MM.1S (cell line): ENCODE measurements around the gene PCDH9.

ENCODE experiments used
- DNase-seq: peaks from one replicate; pipeline ENCODE4 v3.0.0-alpha.2; 2015
- H2AFZ ChIP-seq: fragments of 300-600 bp; sonication (generic); 2 replicates; pipeline ENCODE4 v1.6.0; 2016; ENCODE audit warnings: antibody characterized with exemption, low read length
- H3F3A ChIP-seq: fragments of 300-600 bp; sonication (generic); 2 replicates; pipeline ENCODE4 v1.6.1; 2016; ENCODE audit warnings: mild to moderate bottlenecking, antibody characterized with exemption, low read length, moderate library complexity, mixed read lengths; ENCODE audit not compliant: insufficient read depth
- H3K27ac ChIP-seq: fragments of 300-600 bp; sonication (generic); 2 replicates; pipeline ENCODE4 v1.5.1; 2016; ENCODE audit warnings: mild to moderate bottlenecking, low read length
- H3K27me3 ChIP-seq: fragments of 300-600 bp; sonication (generic); replicated peaks from 2 replicates; pipeline ENCODE4 v1.6.0; 2016; ENCODE audit warnings: low read length; ENCODE audit not compliant: insufficient read depth
- H3K36me3 ChIP-seq: fragments of 300-600 bp; sonication (generic); replicated peaks from 2 replicates; pipeline ENCODE4 v1.6.1; 2016; ENCODE audit warnings: mild to moderate bottlenecking, low read length, mixed read lengths; ENCODE audit not compliant: insufficient read depth
- H3K4me1 ChIP-seq: fragments of 300-600 bp; sonication (generic); 2 replicates; pipeline ENCODE4 v1.6.1; 2016; ENCODE audit warnings: low read length, mixed read lengths
- H3K4me2 ChIP-seq: fragments of 300-600 bp; sonication (generic); 2 replicates; pipeline ENCODE4 v1.6.0; 2016; ENCODE audit warnings: low read depth, low read length
- H3K4me3 ChIP-seq: fragments of 300-600 bp; sonication (generic); 2 replicates; pipeline ENCODE4 v1.5.1; 2016; ENCODE audit warnings: low read length, mixed read lengths
- H3K79me2 ChIP-seq: fragments of 300-600 bp; sonication (generic); 2 replicates; pipeline ENCODE4 v1.6.1; 2016; ENCODE audit warnings: mixed run types, low read length, mixed read lengths
- H3K9ac ChIP-seq: fragments of 300-600 bp; sonication (generic); 2 replicates; pipeline ENCODE4 v1.6.1; 2016; ENCODE audit warnings: low read length, mixed read lengths
- H3K9me2 ChIP-seq: fragments of 300-600 bp; sonication (generic); replicated peaks from 2 replicates; pipeline ENCODE4 v1.6.1; 2016; ENCODE audit warnings: mild to moderate bottlenecking, low read length, mixed read lengths; ENCODE audit not compliant: insufficient read depth
- H3K9me3 ChIP-seq: fragments of 300-600 bp; sonication (generic); replicated peaks from 2 replicates; pipeline ENCODE4 v1.6.1; 2016; ENCODE audit warnings: mild to moderate bottlenecking, low read length, mixed read lengths; ENCODE audit not compliant: insufficient read depth
- H4K20me1 ChIP-seq: fragments of 300-600 bp; sonication (generic); 2 replicates; pipeline ENCODE4 v1.6.1; 2016; ENCODE audit warnings: mild to moderate bottlenecking, low read length, moderate library complexity, mixed read lengths; ENCODE audit not compliant: insufficient read depth
- EZH2 ChIP-seq: fragments of 300-600 bp; sonication (generic); optimal IDR thresholded peaks from 2 replicates; pipeline ENCODE3; 2017; ENCODE audit warnings: low read depth, mild to moderate bottlenecking, antibody characterized with exemption, low read length, mixed read lengths
- EZH2phosphoT487 ChIP-seq: fragments of 300-600 bp; sonication (generic); IDR thresholded peaks from 2 replicates; pipeline ENCODE4 v1.6.1; 2018; ENCODE audit warnings: antibody characterized with exemption, low read length
- TF ChIP-seq, protein P1 (sequence below): fragments of 300-600 bp; sonication (generic); IDR thresholded peaks from 2 replicates; pipeline ENCODE4 v1.5.1; 2016; ENCODE audit warnings: antibody characterized with exemption, low read length, mixed read lengths

Gene PCDH9

GRCh38 chr13:66859934-66860877 is 369.9 kb downstream of the PCDH9 start:
- Histone ChIP-seq H3K4me2 (no peak overlapping the region), H3F3A (peaks cover 6% of the 10 kb centered on the region; the same call in 1 of the 2 replicates)

GRCh38 chr13:66859078-66859477 is 371.1 kb downstream of the PCDH9 start:
- peak overlapping the region; percentile 6; the same call in 1 of the 2 replicates for H3K4me2 ChIP-seq

More at GRCh38 chr13:66859934-66860877, 369.9 kb downstream of the PCDH9 start:
- no peaks in the 10 kb centered on the region for H3K79me2 ChIP-seq
- no peaks in the 10 kb centered on the region for H3K9me3 ChIP-seq
- H3K27ac ChIP-seq: no peak overlapping the region
- H4K20me1 ChIP-seq: no peaks in the 10 kb centered on the region
- H3K9me2 ChIP-seq: no peaks in the 10 kb centered on the region
- no peaks in the 10 kb centered on the region for H3K36me3 ChIP-seq
- H2AFZ ChIP-seq: no peak overlapping the region
- 0 out of 2 replicates have a peak, but pooled peaks cover 8% of the 10 kb centered on the region for H3K4me1 ChIP-seq
- H3K9ac ChIP-seq: no peak overlapping the region
- no peak overlapping the region for H3K4me3 ChIP-seq
- H3K27me3 ChIP-seq: no peaks in the 10 kb centered on the region
- TF ChIP-seq, protein P1, sequence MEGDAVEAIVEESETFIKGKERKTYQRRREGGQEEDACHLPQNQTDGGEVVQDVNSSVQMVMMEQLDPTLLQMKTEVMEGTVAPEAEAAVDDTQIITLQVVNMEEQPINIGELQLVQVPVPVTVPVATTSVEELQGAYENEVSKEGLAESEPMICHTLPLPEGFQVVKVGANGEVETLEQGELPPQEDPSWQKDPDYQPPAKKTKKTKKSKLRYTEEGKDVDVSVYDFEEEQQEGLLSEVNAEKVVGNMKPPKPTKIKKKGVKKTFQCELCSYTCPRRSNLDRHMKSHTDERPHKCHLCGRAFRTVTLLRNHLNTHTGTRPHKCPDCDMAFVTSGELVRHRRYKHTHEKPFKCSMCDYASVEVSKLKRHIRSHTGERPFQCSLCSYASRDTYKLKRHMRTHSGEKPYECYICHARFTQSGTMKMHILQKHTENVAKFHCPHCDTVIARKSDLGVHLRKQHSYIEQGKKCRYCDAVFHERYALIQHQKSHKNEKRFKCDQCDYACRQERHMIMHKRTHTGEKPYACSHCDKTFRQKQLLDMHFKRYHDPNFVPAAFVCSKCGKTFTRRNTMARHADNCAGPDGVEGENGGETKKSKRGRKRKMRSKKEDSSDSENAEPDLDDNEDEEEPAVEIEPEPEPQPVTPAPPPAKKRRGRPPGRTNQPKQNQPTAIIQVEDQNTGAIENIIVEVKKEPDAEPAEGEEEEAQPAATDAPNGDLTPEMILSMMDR: no peak
- TF ChIP-seq EZH2phosphoT487 (no peak), EZH2 (no peak)
- DNase-seq: no peak

DNA sequence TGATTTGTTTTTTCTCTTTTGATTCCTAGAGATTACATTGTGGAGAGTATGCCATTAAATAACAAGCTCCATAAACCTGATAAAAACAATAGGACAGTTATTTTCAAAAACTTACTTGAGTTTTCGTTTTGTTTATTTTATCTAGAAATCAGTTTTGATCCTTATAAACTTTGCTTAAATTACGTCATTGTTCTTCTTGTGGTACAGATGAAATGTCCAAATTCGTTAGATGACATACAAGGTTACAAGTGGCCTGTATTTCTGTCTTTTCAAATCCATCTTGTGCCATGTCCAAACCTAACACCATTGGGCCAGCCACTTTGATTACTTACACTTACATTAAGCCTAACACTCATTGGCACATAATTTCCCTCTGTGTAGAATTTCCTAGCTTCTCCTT is 372.0 kb downstream of the PCDH9 start:
- peaks cover 4% of the 10 kb centered on the region; the same call in 1 of the 2 replicates for H3F3A ChIP-seq
- H3K79me2 ChIP-seq: no peaks in the 10 kb centered on the region
- no peaks in the 10 kb centered on the region for H3K9me2 ChIP-seq
- H4K20me1 ChIP-seq: no peaks in the 10 kb centered on the region
- no peaks in the 10 kb centered on the region for H3K27me3 ChIP-seq
- DNase-seq: no peak
- no peak overlapping the region for H3K27ac ChIP-seq
- H3K36me3 ChIP-seq: no peaks in the 10 kb centered on the region
- no peak overlapping the region for H3K4me2 ChIP-seq
- no peaks in the 10 kb centered on the region for H3K9me3 ChIP-seq
- H3K4me1 ChIP-seq: 0 out of 2 replicates have a peak, but pooled peaks cover 8% of the 10 kb centered on the region
- no peak overlapping the region for H3K9ac ChIP-seq
- H3K4me3 ChIP-seq: no peak overlapping the region
- TF ChIP-seq, protein P1: no peak
- TF ChIP-seq EZH2phosphoT487: no peak
- TF ChIP-seq EZH2: no peak
- no peak overlapping the region for H2AFZ ChIP-seq

More at GRCh38 chr13:66859078-66859477, 371.1 kb downstream of the PCDH9 start:
- Histone ChIP-seq H3K27me3 (no peaks in the 10 kb centered on the region), H3K9ac (no peak overlapping the region), H3K79me2 (no peaks in the 10 kb centered on the region), H3K4me3 (no peak overlapping the region), H3K27ac (peak overlapping the region; percentile 21; the same call in 1 of the 2 replicates), H3K9me3 (no peaks in the 10 kb centered on the region), H3F3A (peaks cover 4% of the 10 kb centered on the region; the same call in 1 of the 2 replicates), H3K9me2 (no peaks in the 10 kb centered on the region), H2AFZ (no peak overlapping the region), H3K4me1 (0 out of 2 replicates have a peak, but pooled peaks cover 8% of the 10 kb centered on the region), H4K20me1 (no peaks in the 10 kb centered on the region), H3K36me3 (no peaks in the 10 kb centered on the region)
- DNase-seq: peak; percentile 30
- TF ChIP-seq EZH2phosphoT487 (no peak), EZH2 (no peak)
- TF ChIP-seq, protein P1: no peak
